Liver (tissue), 9 donors: Measurements from ENCODE around the gene ELOVL2. TPM values are rescaled to one million over a fixed set of nuclear protein-coding genes. Genes with fewer than 3 reads are reported as not detected.
A peak's percentile ranks its signal among the peaks of the same experiment; 100 is the strongest.

Experiments
- DNase-seq: peaks from one replicate; pipeline ENCODE4 v3.0.0-alpha.2; 2017; ENCODE audit warnings: low spot score
- H3K27ac ChIP-seq, 2 donors: one replicate each; pipeline ENCODE4 v1.7.0; 2013; ENCODE audit warnings: inconsistent platforms in 2 of 2, low read length in 2 of 2, control low read depth in 1 of 2, low read depth in 1 of 2, mild to moderate bottlenecking in 1 of 2
- H3K27me3 ChIP-seq, 4 donors: one replicate each; pipeline versions ENCODE4 v1.6.1 to v1.7.0; 2013; ENCODE audit warnings: low read length in 3 of 4, inconsistent platforms in 1 of 4, mild to moderate bottlenecking in 1 of 4, moderate library complexity in 1 of 4; ENCODE audit not compliant: control insufficient read depth in 4 of 4, insufficient read depth in 4 of 4
- H3K36me3 ChIP-seq, 4 donors: one replicate each; pipeline versions ENCODE4 v1.6.1 to v1.7.0; 2013; ENCODE audit warnings: low read length in 3 of 4, mild to moderate bottlenecking in 3 of 4, low read depth in 1 of 4, moderate library complexity in 1 of 4; ENCODE audit not compliant: control insufficient read depth in 4 of 4, insufficient read depth in 3 of 4
- H3K4me1 ChIP-seq, 4 donors: one replicate each; pipeline versions ENCODE4 v1.6.1 to v1.7.0; 2013; ENCODE audit warnings: low read length in 3 of 4, mild to moderate bottlenecking in 3 of 4, moderate library complexity in 1 of 4; ENCODE audit not compliant: control insufficient read depth in 4 of 4, insufficient read depth in 4 of 4
- H3K4me3 ChIP-seq, 3 donors: one replicate each; pipeline versions ENCODE4 v1.6.1 to v1.7.0; 2013; ENCODE audit warnings: low read length in 3 of 3, control low read depth in 1 of 3, low read depth in 1 of 3, mild to moderate bottlenecking in 1 of 3
- H3K9ac ChIP-seq, 2 donors: one replicate each; pipeline ENCODE4 v1.7.0; 2013; ENCODE audit warnings: low read length in 2 of 2, mild to moderate bottlenecking in 2 of 2, moderate library complexity in 2 of 2, control low read depth in 1 of 2, low read depth in 1 of 2
- H3K9me3 ChIP-seq, 4 donors: one replicate each; pipeline versions ENCODE4 v1.6.1 to v1.7.0; 2013; ENCODE audit warnings: low read length in 3 of 4; ENCODE audit not compliant: control insufficient read depth in 4 of 4
- ATF3 ChIP-seq: IDR thresholded peaks from 2 replicates; pipeline ENCODE4 v1.6.1; 2016; ENCODE audit warnings: antibody characterized with exemption
- CTCF ChIP-seq: fragments of 150-350 bp; IDR thresholded peaks from 2 replicates; pipeline ENCODE4 v1.5.1; 2017; ENCODE audit warnings: improper control_type of control experiment, low read depth, low read length; ENCODE audit not compliant: missing input control
- EGR1 ChIP-seq, 2 donors: IDR thresholded peaks; 2 replicates each; pipeline ENCODE4 v1.6.1; 2016 to 2018; ENCODE audit warnings: antibody characterized with exemption in 2 of 2, low read depth in 2 of 2
- FOXA1 ChIP-seq: IDR thresholded peaks from 2 replicates; pipeline ENCODE4 v1.6.1; 2016; ENCODE audit warnings: antibody characterized with exemption
- FOXA2 ChIP-seq: IDR thresholded peaks from 2 replicates; pipeline ENCODE4 v1.6.1; 2016; ENCODE audit warnings: antibody characterized with exemption
- GABPA ChIP-seq, 2 donors: IDR thresholded peaks in 1 of 2; conservative IDR thresholded peaks in 1 of 2; 2 replicates each; pipeline ENCODE4 v1.6.1; 2016; ENCODE audit warnings: antibody characterized with exemption in 2 of 2, mild to moderate bottlenecking in 1 of 2, moderate library complexity in 1 of 2
- HNF4A ChIP-seq, 2 donors: conservative IDR thresholded peaks; 2 replicates each; pipeline ENCODE4 v1.6.1; 2016; ENCODE audit warnings: antibody characterized with exemption in 2 of 2, mild to moderate bottlenecking in 2 of 2
- HNF4G ChIP-seq: IDR thresholded peaks from 2 replicates; pipeline ENCODE4 v1.6.1; 2016; ENCODE audit warnings: antibody characterized with exemption
- JUND ChIP-seq, 2 donors: IDR thresholded peaks; 2 replicates each; pipeline ENCODE4 v1.6.1; 2016; ENCODE audit warnings: antibody characterized with exemption in 2 of 2
- NR2F2 ChIP-seq: IDR thresholded peaks from 2 replicates; pipeline ENCODE4 v1.6.1; 2016; ENCODE audit warnings: antibody characterized with exemption
- RAD21 ChIP-seq, 2 donors: IDR thresholded peaks; 2 replicates each; pipeline ENCODE4 v1.6.1; 2016; ENCODE audit warnings: antibody characterized with exemption in 2 of 2, mild to moderate bottlenecking in 2 of 2
- REST ChIP-seq: IDR thresholded peaks from 2 replicates; pipeline ENCODE4 v1.6.1; 2016; ENCODE audit warnings: antibody characterized with exemption, mild to moderate bottlenecking
- RXRA ChIP-seq, 2 donors: IDR thresholded peaks; 2 replicates each; pipeline ENCODE4 v1.6.1; 2017 to 2018; ENCODE audit warnings: antibody characterized with exemption in 2 of 2, mild to moderate bottlenecking in 1 of 2
- SP1 ChIP-seq: IDR thresholded peaks from 2 replicates; pipeline ENCODE4 v1.6.1; 2018; ENCODE audit warnings: antibody characterized with exemption, mild to moderate bottlenecking
- TAF1 ChIP-seq: conservative IDR thresholded peaks from 2 replicates; pipeline ENCODE4 v1.6.1; 2016; ENCODE audit warnings: antibody characterized with exemption, mild to moderate bottlenecking
- YY1 ChIP-seq: IDR thresholded peaks from 2 replicates; pipeline ENCODE4 v1.6.1; 2016; ENCODE audit warnings: antibody characterized with exemption, mild to moderate bottlenecking
- WGBS: extraction: QIAGEN DNeasy Blood & Tissue Kit; methylation state at CpG from one replicate; pipeline ENCODE4 v1.1.7; 2013; 5-methylcytosine and 5-hydroxymethylcytosine counted together
- polyA plus RNA-seq, 2 donors: library from polyadenylated mRNA; stranded (reverse) in 1 of 2; unstranded in 1 of 2; fragments of 200-250 nt in 1 of 2; fragments of >200 nt in 1 of 2; fragmentation: Nextera tagmentation in 1 of 2; extraction: Ambion mirVana in 1 of 2; gene quantifications; one replicate each; pipeline versions ENCODE4 v1.2.1 to v1.2.3, GENCODE V29; 2013 to 2015
- total RNA-seq, 2 donors: library from RNA; depleted of rRNA; stranded (reverse); fragments of >200 nt; gene quantifications; one replicate each; pipeline ENCODE4 v1.2.3, GENCODE V29; 2014
- TF ChIP-seq, protein P1 (sequence below): IDR thresholded peaks from 2 replicates; pipeline ENCODE4 v1.6.1; 2016; ENCODE audit warnings: antibody characterized with exemption
- TF ChIP-seq, protein P2 (sequence below): IDR thresholded peaks from 2 replicates; pipeline ENCODE4 v1.6.1; 2016; ENCODE audit warnings: antibody characterized with exemption
- donor health status: healthy.
- donor health status: healthy.
- donor health status: healthy.
- donor health status: healthy.
- donor health status: healthy.

The ELOVL2 gene
- total and polyA plus RNA-seq, 4 donors: 7.1 to 28.5 (median 22.1) TPM

DNA sequence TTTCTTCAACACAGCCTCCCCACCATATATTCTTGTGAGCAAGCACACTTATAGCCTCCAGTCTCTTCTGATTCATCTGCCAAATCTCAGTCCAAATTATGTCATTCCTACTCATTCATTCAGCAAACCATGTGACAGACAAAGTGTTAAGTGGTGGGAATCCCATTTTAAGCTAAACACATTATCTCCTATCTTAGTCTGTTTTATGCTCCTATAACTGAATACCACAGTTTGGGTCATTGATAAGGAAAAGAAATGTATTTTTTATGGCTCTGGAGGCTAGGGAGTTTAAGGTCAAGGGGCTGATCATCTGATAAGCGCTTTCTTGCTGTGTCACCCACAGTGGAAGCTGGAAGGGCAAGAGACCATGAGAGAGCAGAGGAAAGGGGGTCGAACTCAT, 25.7 kb upstream of the ELOVL2 start (continued):
- TF ChIP-seq REST: no peak
- no peak for TF ChIP-seq TAF1
- no peak for TF ChIP-seq RAD21 (IDR thresholded peaks at IDR 0.05)
- TF ChIP-seq ATF3: no peak
- no peak for TF ChIP-seq GABPA (IDR thresholded peaks at IDR 0.05 in 1 of 2, conservative IDR thresholded peaks at IDR 0.05 in 1 of 2)
- no peak for TF ChIP-seq EGR1 (IDR thresholded peaks at IDR 0.05; ENCODE audit: low read depth in 2 of 2)
- TF ChIP-seq SP1: no peak
- no peak for TF ChIP-seq HNF4A (conservative IDR thresholded peaks at IDR 0.05)
- no peak for TF ChIP-seq RXRA (IDR thresholded peaks at IDR 0.05)

DNA sequence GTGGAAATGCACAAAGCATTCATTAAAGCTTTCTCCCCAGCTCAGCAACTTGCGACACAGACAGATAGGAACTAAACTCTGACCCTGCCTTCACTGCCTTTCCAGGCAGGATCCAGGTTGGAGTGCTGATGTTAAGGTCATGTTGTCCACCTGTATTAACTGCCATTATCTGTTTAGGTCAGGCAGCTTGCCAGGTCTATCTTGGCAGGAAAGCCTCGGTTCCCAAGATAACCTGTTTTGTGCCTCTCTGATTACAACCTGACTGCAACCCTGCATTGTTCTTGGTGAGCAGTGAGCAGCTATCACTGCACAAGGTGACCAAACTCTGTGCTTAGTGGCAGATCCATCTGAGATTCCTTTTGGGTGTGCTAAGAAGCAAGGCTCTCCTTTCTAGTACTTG, 23.2 kb upstream of the ELOVL2 start:
- H3K27ac ChIP-seq: peak overlapping the region; percentile 81 to 92

More for the DNA sequence above, 23.2 kb upstream of the ELOVL2 start:
- H3K4me1 ChIP-seq: peaks cover 0 to 31% (median 29%) of the 10 kb centered on the region in 4 donors
- TF ChIP-seq FOXA1: peak; percentile 60
- TF ChIP-seq EGR1 (IDR thresholded peaks at IDR 0.05; ENCODE audit: low read depth in 2 of 2): peak in 1 of 2 donors; percentile 70
- TF ChIP-seq REST: peak; percentile 55
- TF ChIP-seq NR2F2: peak; percentile 76
- peak; percentile 65 for TF ChIP-seq HNF4G
- TF ChIP-seq RAD21 (IDR thresholded peaks at IDR 0.05): peak; percentile 53 to 72
- TF ChIP-seq FOXA2: peak; percentile 62
- peak; percentile 80 to 86 for TF ChIP-seq JUND (IDR thresholded peaks at IDR 0.05)
- TF ChIP-seq, protein P1, sequence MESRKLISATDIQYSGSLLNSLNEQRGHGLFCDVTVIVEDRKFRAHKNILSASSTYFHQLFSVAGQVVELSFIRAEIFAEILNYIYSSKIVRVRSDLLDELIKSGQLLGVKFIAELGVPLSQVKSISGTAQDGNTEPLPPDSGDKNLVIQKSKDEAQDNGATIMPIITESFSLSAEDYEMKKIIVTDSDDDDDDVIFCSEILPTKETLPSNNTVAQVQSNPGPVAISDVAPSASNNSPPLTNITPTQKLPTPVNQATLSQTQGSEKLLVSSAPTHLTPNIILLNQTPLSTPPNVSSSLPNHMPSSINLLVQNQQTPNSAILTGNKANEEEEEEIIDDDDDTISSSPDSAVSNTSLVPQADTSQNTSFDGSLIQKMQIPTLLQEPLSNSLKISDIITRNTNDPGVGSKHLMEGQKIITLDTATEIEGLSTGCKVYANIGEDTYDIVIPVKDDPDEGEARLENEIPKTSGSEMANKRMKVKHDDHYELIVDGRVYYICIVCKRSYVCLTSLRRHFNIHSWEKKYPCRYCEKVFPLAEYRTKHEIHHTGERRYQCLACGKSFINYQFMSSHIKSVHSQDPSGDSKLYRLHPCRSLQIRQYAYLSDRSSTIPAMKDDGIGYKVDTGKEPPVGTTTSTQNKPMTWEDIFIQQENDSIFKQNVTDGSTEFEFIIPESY: no peak
- peak; percentile 88 for TF ChIP-seq HNF4A (conservative IDR thresholded peaks at IDR 0.05)
- TF ChIP-seq CTCF: no peak
- no peak for TF ChIP-seq GABPA (IDR thresholded peaks at IDR 0.05 in 1 of 2, conservative IDR thresholded peaks at IDR 0.05 in 1 of 2)
- TF ChIP-seq, protein P2, sequence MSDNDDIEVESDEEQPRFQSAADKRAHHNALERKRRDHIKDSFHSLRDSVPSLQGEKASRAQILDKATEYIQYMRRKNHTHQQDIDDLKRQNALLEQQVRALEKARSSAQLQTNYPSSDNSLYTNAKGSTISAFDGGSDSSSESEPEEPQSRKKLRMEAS: peak; percentile 72
- peak; percentile 90 for TF ChIP-seq SP1
- peak; percentile 93 to 98 for TF ChIP-seq RXRA (IDR thresholded peaks at IDR 0.05)
- TF ChIP-seq YY1: peak; percentile 91
- TF ChIP-seq TAF1: peak; percentile 68
- TF ChIP-seq ATF3: no peak
- peak overlapping the region; percentile 0 to 56 for H3K9ac ChIP-seq
- no peaks in the 10 kb centered on the region for H3K27me3 ChIP-seq
- DNase-seq: peak; percentile 56
- H3K9me3 ChIP-seq: no peaks in the 10 kb centered on the region
- WGBS: 17% methylated on average over 2 of the region's 2 CpGs
- H3K36me3 ChIP-seq: no peaks in the 10 kb centered on the region
- H3K4me3 ChIP-seq: no peak overlapping the region
